ENCODE measurements around the gene IMP3. TPM values are rescaled to one million over a fixed set of nuclear protein-coding genes. Genes with fewer than 3 reads are reported as not detected.
A peak's percentile ranks its signal among the peaks of the same experiment; 100 is the strongest.

IMP3 gene
- total RNA-seq, 1 donor from 2014 or later: 48.4 TPM

- Mint-ChIP-seq H3K4me3 (ENCODE audit: unreplicated experiment) (no peak overlapping the region), H3K4me1 (ENCODE audit: low read depth, unreplicated experiment) (peaks cover 22% of the 10 kb centered on the region), H3K27me3 (ENCODE audit: low read depth, unreplicated experiment) (no peaks in the 10 kb centered on the region), H3K36me3 (ENCODE audit: low read depth, unreplicated experiment) (peaks cover 19% of the 10 kb centered on the region), H3K27ac (ENCODE audit: unreplicated experiment) (no peak overlapping the region), H3K9me3 (ENCODE audit: unreplicated experiment) (no peaks in the 10 kb centered on the region)
- FAIRE-seq: no peak
- H2AFZ ChIP-seq (ENCODE audit: low read depth, low read length): no peak overlapping the region
- H3K4me2 ChIP-seq (ENCODE audit: low read length): no peak overlapping the region
- no peaks in the 10 kb centered on the region for H3K9me3 ChIP-seq (ENCODE audit: insufficient read depth, low read depth, low read length)
- H3K79me2 ChIP-seq (ENCODE audit: insufficient read depth, low read length): peaks cover 50% of the 10 kb centered on the region
- H3K9ac ChIP-seq (ENCODE audit: low read length): no peak overlapping the region
- no peak overlapping the region for H3K27ac ChIP-seq (ENCODE audit: low read depth, low read length)
- H3K4me1 ChIP-seq (ENCODE audit: insufficient read depth, low read length): peaks cover 20% of the 10 kb centered on the region
- TF ChIP-seq CTCF (IDR thresholded peaks at IDR 0.05; ENCODE audit: insufficient read depth, low read depth, low read length) (no peak), EZH2 (IDR thresholded peaks at IDR 0.05; ENCODE audit: insufficient read depth, low read length) (no peak)
- H3K4me3 ChIP-seq (ENCODE audit: insufficient read depth, low read depth, low read length): no peak overlapping the region
- H4K20me1 ChIP-seq (ENCODE audit: insufficient read depth, low read length): peaks cover 45% of the 10 kb centered on the region
- no peaks in the 10 kb centered on the region for H3K27me3 ChIP-seq (ENCODE audit: insufficient read depth, low read length)
- peaks cover 4% of the 10 kb centered on the region for H3K36me3 ChIP-seq (ENCODE audit: insufficient read depth, low read length)
- no peak for DNase-seq (ENCODE audit: low read depth)
Observed at GRCh38 chr15:75659141-75659771, 19.2 kb upstream of the IMP3 start.

GRCh38 chr15:75656813-75657212, 16.8 kb upstream of the IMP3 start:
- no peak overlapping the region for H3K4me3 Mint-ChIP-seq (ENCODE audit: unreplicated experiment)
- H3K4me1 Mint-ChIP-seq (ENCODE audit: low read depth, unreplicated experiment): peaks cover 35% of the 10 kb centered on the region
- no peak for FAIRE-seq
- TF ChIP-seq EZH2 (IDR thresholded peaks at IDR 0.05; ENCODE audit: insufficient read depth, low read length): no peak
- TF ChIP-seq CTCF (IDR thresholded peaks at IDR 0.05; ENCODE audit: insufficient read depth, low read depth, low read length): no peak
- H3K27me3 ChIP-seq (ENCODE audit: insufficient read depth, low read length): no peaks in the 10 kb centered on the region
- peaks cover 4% of the 10 kb centered on the region for H3K36me3 ChIP-seq (ENCODE audit: insufficient read depth, low read length)
- H3K9me3 Mint-ChIP-seq (ENCODE audit: unreplicated experiment): no peaks in the 10 kb centered on the region
- H3K27me3 Mint-ChIP-seq (ENCODE audit: low read depth, unreplicated experiment): no peaks in the 10 kb centered on the region
- no peak for DNase-seq (ENCODE audit: low read depth)
- peaks cover 21% of the 10 kb centered on the region for H3K36me3 Mint-ChIP-seq (ENCODE audit: low read depth, unreplicated experiment)
- peaks cover 68% of the 10 kb centered on the region for H4K20me1 ChIP-seq (ENCODE audit: insufficient read depth, low read length)
- no peak overlapping the region for H3K9ac ChIP-seq (ENCODE audit: low read length)
- H3K27ac ChIP-seq (ENCODE audit: low read depth, low read length): no peak overlapping the region
- H3K4me2 ChIP-seq (ENCODE audit: low read length): no peak overlapping the region
- no peaks in the 10 kb centered on the region for H3K9me3 ChIP-seq (ENCODE audit: insufficient read depth, low read depth, low read length)
- H3K4me1 ChIP-seq (ENCODE audit: insufficient read depth, low read length): peaks cover 29% of the 10 kb centered on the region
- H2AFZ ChIP-seq (ENCODE audit: low read depth, low read length): no peak overlapping the region
- no peak overlapping the region for H3K27ac Mint-ChIP-seq (ENCODE audit: unreplicated experiment)
- H3K79me2 ChIP-seq (ENCODE audit: insufficient read depth, low read length): peaks cover 70% of the 10 kb centered on the region
- no peak overlapping the region for H3K4me3 ChIP-seq (ENCODE audit: insufficient read depth, low read depth, low read length)

GRCh38 chr15:75656331-75656730, 16.3 kb upstream of the IMP3 start:
- Mint-ChIP-seq H3K27me3 (ENCODE audit: low read depth, unreplicated experiment) (no peaks in the 10 kb centered on the region), H3K4me1 (ENCODE audit: low read depth, unreplicated experiment) (peaks cover 34% of the 10 kb centered on the region), H3K27ac (ENCODE audit: unreplicated experiment) (no peak overlapping the region), H3K9me3 (ENCODE audit: unreplicated experiment) (no peaks in the 10 kb centered on the region), H3K36me3 (ENCODE audit: low read depth, unreplicated experiment) (peaks cover 19% of the 10 kb centered on the region), H3K4me3 (ENCODE audit: unreplicated experiment) (peak overlapping the region; percentile 35)
- peaks cover 4% of the 10 kb centered on the region for H3K36me3 ChIP-seq (ENCODE audit: insufficient read depth, low read length)
- peaks cover 29% of the 10 kb centered on the region for H3K4me1 ChIP-seq (ENCODE audit: insufficient read depth, low read length)
- H3K9ac ChIP-seq (ENCODE audit: low read length): no peak overlapping the region
- no peak for TF ChIP-seq CTCF (IDR thresholded peaks at IDR 0.05; ENCODE audit: insufficient read depth, low read depth, low read length)
- no peak for TF ChIP-seq EZH2 (IDR thresholded peaks at IDR 0.05; ENCODE audit: insufficient read depth, low read length)
- no peak overlapping the region for H3K27ac ChIP-seq (ENCODE audit: low read depth, low read length)
- FAIRE-seq (no peak), DNase-seq (ENCODE audit: low read depth) (no peak)
- no peaks in the 10 kb centered on the region for H3K27me3 ChIP-seq (ENCODE audit: insufficient read depth, low read length)
- H3K9me3 ChIP-seq (ENCODE audit: insufficient read depth, low read depth, low read length): no peaks in the 10 kb centered on the region
- H3K4me2 ChIP-seq (ENCODE audit: low read length): no peak overlapping the region
- H3K79me2 ChIP-seq (ENCODE audit: insufficient read depth, low read length): peaks cover 74% of the 10 kb centered on the region
- H2AFZ ChIP-seq (ENCODE audit: low read depth, low read length): no peak overlapping the region
- H4K20me1 ChIP-seq (ENCODE audit: insufficient read depth, low read length): peaks cover 73% of the 10 kb centered on the region
- no peak overlapping the region for H3K4me3 ChIP-seq (ENCODE audit: insufficient read depth, low read depth, low read length)
